Endodermal cell (in vitro differentiated cells): ENCODE results near the gene MAP1LC3A. TPM values are rescaled to one million over a fixed set of nuclear protein-coding genes. Genes with fewer than 3 reads are reported as not detected.

Experiments used
- DNase-seq: peaks from one replicate; pipeline ENCODE4 v3.0.0-alpha.2; 2017
- H3K27ac ChIP-seq: 2 replicates; pipeline ENCODE4 v1.5.1; 2013; ENCODE audit warnings: mild to moderate bottlenecking, low read depth, low read length, moderate library complexity
- H3K27me3 ChIP-seq: 2 replicates; pipeline ENCODE4 v1.6.1; 2013; ENCODE audit warnings: mild to moderate bottlenecking, low read length, moderate library complexity; ENCODE audit not compliant: insufficient read depth, control insufficient read depth, poor library complexity, severe bottlenecking
- H3K36me3 ChIP-seq: 2 replicates; pipeline ENCODE4 v1.7.0; 2013; ENCODE audit warnings: mild to moderate bottlenecking, low read length, moderate library complexity; ENCODE audit not compliant: control insufficient read depth, insufficient read depth
- H3K4me1 ChIP-seq: one replicate; pipeline ENCODE4 v1.7.0; 2013; ENCODE audit warnings: low read length; ENCODE audit not compliant: control insufficient read depth, insufficient read depth
- H3K4me3 ChIP-seq: 2 replicates; pipeline ENCODE4 v1.5.1; 2013; ENCODE audit warnings: mild to moderate bottlenecking, low read length, moderate library complexity
- H3K9ac ChIP-seq: 2 replicates; pipeline ENCODE4 v1.6.1; 2013; ENCODE audit warnings: mild to moderate bottlenecking, low read length, moderate library complexity; ENCODE audit not compliant: poor library complexity, severe bottlenecking; ENCODE audit errors: extremely low read depth
- H3K9me3 ChIP-seq: 2 replicates; pipeline ENCODE4 v1.6.1; 2013; ENCODE audit warnings: mild to moderate bottlenecking, low read length, moderate library complexity; ENCODE audit not compliant: control insufficient read depth
- H3K27ac Mint-ChIP-seq: 2 replicates; pipeline ENCODE4 v1.8.0; 2020; ENCODE audit warnings: mixed read lengths
- H3K27me3 Mint-ChIP-seq: 2 replicates; pipeline ENCODE4 v1.8.0; 2021; ENCODE audit warnings: mild to moderate bottlenecking, mixed read lengths; ENCODE audit not compliant: insufficient read depth
- H3K36me3 Mint-ChIP-seq: 2 replicates; pipeline ENCODE4 v1.8.0; 2020; ENCODE audit warnings: low read depth, mixed read lengths
- H3K4me1 Mint-ChIP-seq: 2 replicates; pipeline ENCODE4 v1.8.0; 2020; ENCODE audit warnings: mixed read lengths
- H3K4me3 Mint-ChIP-seq: 2 replicates; pipeline ENCODE4 v1.8.0; 2020; ENCODE audit warnings: mild to moderate bottlenecking, moderate library complexity, mixed read lengths
- H3K9me3 Mint-ChIP-seq: 2 replicates; pipeline ENCODE4 v1.8.0; 2020; ENCODE audit warnings: mild to moderate bottlenecking, mixed read lengths
- WGBS, 2 experiments: methylation state at CpG; one replicate each; pipeline versions ENCODE4 v1.1.5 to v1.1.7; 2013; ENCODE audit warnings: missing lambda C conversion rate in 2 of 2, mixed read lengths in 1 of 2; ENCODE audit not compliant: insufficient coverage in 1 of 2, insufficient read length in 1 of 2; 5-methylcytosine and 5-hydroxymethylcytosine counted together
- total RNA-seq, 2 donors: library from RNA; stranded (reverse); fragmentation: NEBNext Ultra II Directional in 1 of 2; extraction: Animal tissue kit (Norgen Biotek cat#: 25700) in 1 of 2; gene quantifications; 2 replicates in 1 of 2; 3 replicates in 1 of 2; pipeline ENCODE4 v1.2.1, GENCODE V29; 2021
- TF ChIP-seq, protein P1 (sequence below): fragments of 200-600 bp; sonication (generic); conservative IDR thresholded peaks from 2 replicates; pipeline ENCODE4 v1.5.0; 2021; ENCODE audit warnings: antibody characterized with exemption, mild to moderate bottlenecking

The MAP1LC3A gene
- total RNA-seq, 2 donors from 2014 or later, result 19.0 to 41.6 TPM

DNA sequence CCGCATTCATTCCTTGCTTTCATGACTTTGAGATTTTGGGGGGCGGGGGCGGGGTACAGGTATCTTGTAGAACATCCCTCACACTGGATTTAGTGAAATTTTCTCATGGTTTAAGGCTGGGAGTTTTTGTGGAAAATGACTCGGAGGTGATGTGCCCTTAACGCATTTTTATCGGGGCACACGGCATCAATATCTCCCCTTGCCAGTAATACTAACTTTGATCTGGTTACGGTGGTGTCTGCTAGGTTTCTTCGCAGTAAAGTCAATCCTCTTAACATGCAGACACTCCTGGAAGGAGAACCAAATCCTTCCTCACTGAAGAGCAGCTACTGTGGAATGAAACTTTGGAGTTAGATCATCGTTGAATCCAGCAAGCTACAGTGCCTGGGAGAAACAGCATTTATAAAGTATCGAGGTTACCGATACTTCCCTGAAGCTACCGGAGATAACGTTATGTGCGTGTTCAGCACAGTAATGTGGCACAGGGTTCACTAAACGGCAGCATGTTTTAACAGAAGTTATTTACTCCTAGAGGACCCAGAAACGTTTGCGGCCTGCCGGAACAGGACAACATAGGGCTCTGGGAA, 43.5 kb upstream of the MAP1LC3A start:
- Histone ChIP-seq H3K27ac (no peak overlapping the region), H3K36me3 (peaks cover 43% of the 10 kb centered on the region), H3K4me3 (peak overlapping the region; percentile 100), H3K27me3 (no peaks in the 10 kb centered on the region), H3K9me3 (no peaks in the 10 kb centered on the region), H3K9ac (peak overlapping the region; percentile 82), H3K4me1 (no peaks in the 10 kb centered on the region)
- Mint-ChIP-seq H3K4me3 (peak overlapping the region; percentile 91), H3K4me1 (peaks cover 21% of the 10 kb centered on the region), H3K27me3 (no peaks in the 10 kb centered on the region), H3K9me3 (no peaks in the 10 kb centered on the region), H3K27ac (peak overlapping the region; percentile 97), H3K36me3 (peaks cover 40% of the 10 kb centered on the region)
- DNase-seq, result no peak
- whole genome bisulfite sequencing, 2 experiments, result 41 to 54% methylated on average over 15 to 19 of the region's 19 CpGs
- TF ChIP-seq, protein P1, sequence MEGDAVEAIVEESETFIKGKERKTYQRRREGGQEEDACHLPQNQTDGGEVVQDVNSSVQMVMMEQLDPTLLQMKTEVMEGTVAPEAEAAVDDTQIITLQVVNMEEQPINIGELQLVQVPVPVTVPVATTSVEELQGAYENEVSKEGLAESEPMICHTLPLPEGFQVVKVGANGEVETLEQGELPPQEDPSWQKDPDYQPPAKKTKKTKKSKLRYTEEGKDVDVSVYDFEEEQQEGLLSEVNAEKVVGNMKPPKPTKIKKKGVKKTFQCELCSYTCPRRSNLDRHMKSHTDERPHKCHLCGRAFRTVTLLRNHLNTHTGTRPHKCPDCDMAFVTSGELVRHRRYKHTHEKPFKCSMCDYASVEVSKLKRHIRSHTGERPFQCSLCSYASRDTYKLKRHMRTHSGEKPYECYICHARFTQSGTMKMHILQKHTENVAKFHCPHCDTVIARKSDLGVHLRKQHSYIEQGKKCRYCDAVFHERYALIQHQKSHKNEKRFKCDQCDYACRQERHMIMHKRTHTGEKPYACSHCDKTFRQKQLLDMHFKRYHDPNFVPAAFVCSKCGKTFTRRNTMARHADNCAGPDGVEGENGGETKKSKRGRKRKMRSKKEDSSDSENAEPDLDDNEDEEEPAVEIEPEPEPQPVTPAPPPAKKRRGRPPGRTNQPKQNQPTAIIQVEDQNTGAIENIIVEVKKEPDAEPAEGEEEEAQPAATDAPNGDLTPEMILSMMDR, result no peak

DNA sequence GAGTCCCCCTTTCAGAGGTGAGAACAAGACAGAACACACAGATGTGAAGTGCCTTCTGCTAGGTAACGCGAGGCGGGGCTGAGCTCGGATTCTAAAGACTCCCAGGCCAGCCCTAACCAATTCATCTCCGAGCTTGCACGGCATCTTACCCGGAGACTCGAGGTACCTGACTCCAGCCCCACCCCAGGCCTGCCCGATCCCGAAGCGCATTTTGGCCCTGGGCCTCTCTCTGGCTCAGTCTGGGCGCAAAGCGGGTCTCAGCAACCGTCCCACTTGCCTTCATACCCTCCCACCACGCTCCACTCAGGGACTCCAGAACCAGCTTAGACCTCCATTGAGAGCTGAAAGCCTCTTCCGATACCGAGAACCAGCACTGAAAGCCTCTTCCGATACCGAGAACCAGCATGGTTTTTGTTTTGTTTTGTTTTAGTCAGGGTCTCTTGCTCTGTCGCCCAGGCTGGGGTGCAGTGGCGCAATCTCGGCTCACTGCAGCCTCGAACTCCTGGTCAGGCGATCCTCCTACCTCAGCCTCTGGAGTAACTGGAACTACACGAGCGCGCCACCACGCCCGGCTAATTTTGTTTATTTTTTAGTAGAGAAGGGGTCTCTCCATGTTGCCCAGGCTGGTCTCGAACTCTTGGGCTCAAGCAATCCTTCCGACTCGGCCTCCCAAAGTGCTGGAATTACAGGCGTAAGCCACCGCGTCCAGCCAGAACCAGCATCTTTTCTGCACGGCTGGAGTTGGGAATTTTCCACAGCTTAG, 42.9 kb upstream of the MAP1LC3A start:
- TF ChIP-seq, protein P1, result no peak
- peak overlapping the region; percentile 91 for H3K4me3 Mint-ChIP-seq
- WGBS, 2 experiments, result 4 to 7% methylated on average over 22 to 36 of the region's 36 CpGs

DNA sequence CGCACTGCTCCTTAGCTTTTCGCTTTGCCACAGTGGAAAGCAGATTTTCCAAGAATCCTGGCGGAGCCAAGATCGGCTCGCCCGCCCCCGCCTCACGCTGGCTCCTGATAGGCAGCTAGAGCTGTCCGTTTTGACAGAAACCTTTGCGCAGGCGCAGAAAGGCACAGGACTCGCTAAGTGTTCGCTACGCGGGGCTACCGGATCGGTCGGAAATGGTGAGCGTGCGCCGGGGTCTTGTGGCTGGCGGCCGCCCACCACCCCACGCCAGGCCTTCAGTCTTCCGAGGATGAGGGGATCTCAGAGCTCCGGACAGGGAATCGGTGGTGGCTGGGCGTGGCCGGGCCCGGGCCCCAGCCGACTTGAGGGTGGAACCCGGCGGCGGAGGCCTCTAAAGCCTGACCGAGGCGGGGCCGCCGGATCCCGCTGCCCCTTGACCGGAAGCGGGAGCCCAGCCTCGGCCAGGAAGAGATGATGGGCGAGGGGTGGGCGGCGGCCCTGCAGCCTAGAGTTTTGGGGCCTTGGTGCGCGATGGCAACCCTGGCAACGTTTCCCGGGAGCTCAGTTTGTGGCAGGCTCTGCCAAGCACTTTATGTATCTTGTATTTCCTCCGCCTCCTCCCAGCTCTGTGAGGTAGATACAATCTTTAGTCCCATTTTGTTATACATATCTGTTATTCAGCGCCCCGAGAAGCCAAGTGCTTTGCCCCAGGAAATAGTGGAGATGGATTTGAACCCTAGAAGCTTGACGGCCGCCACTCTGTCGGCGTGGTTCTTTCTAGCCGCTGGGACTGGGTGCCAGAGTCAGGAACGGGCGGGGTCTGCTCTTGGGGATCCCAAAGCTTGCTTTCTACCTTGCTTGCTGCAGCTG, 42.0 kb upstream of the MAP1LC3A start, which contains the start of gene DYNLRB1:
DYNLRB1 (plus strand) TSS at position 176 of the 867 bp plus-strand sequence; CDS start at position 213, 37 bp downstream.
- Mint-ChIP-seq H3K9me3 (no peaks in the 10 kb centered on the region), H3K4me1 (peaks cover 19% of the 10 kb centered on the region), H3K4me3 (peak within 1 kb of the TSS; percentile 91), H3K27ac (peak within 1 kb of the TSS; percentile 97), H3K36me3 (peaks cover 38% of the 10 kb centered on the region), H3K27me3 (no peaks in the 10 kb centered on the region)
- TF ChIP-seq, protein P1, result no peak
- Histone ChIP-seq H3K4me3 (peak within 1 kb of the TSS; percentile 100), H3K4me1 (no peaks in the 10 kb centered on the region), H3K36me3 (peaks cover 41% of the 10 kb centered on the region), H3K9me3 (no peaks in the 10 kb centered on the region), H3K9ac (peak within 1 kb of the TSS; percentile 82), H3K27me3 (no peaks in the 10 kb centered on the region), H3K27ac (peak within 1 kb of the TSS; percentile 86)
- DNase-seq, result peak; percentile 98
- WGBS, 2 experiments, result 0 to 1% methylated on average over 28 to 59 of the region's 59 CpGs

More for the DNA sequence above, 42.9 kb upstream of the MAP1LC3A start:
- H3K36me3 Mint-ChIP-seq, result peaks cover 39% of the 10 kb centered on the region
- Histone ChIP-seq H3K9me3 (no peaks in the 10 kb centered on the region), H3K27ac (peak overlapping the region; percentile 86), H3K4me3 (peak overlapping the region; percentile 100), H3K36me3 (peaks cover 43% of the 10 kb centered on the region), H3K4me1 (no peaks in the 10 kb centered on the region), H3K9ac (peak overlapping the region; percentile 82), H3K27me3 (no peaks in the 10 kb centered on the region)
- peaks cover 21% of the 10 kb centered on the region for H3K4me1 Mint-ChIP-seq
- no peaks in the 10 kb centered on the region for H3K27me3 Mint-ChIP-seq
- H3K9me3 Mint-ChIP-seq, result no peaks in the 10 kb centered on the region
- H3K27ac Mint-ChIP-seq, result peak overlapping the region; percentile 97
- peak; percentile 94 for DNase-seq
